Left kidney (tissue), 2 donors: ENCODE measurements around the gene CSTPP1. TPM values are rescaled to one million over a fixed set of nuclear protein-coding genes. Genes with fewer than 3 reads are reported as not detected.
"Not testable (repeated sequence)": the region's sequence is repeated elsewhere in the genome, so short reads cannot be mapped to it uniquely, and the experiment has no call there.

Source experiments
- DNase-seq: peaks from one replicate; pipeline ENCODE4 v3.0.0-alpha.2; 2013
- polyA plus RNA-seq: library from polyadenylated mRNA; unstranded; fragments of 120-200 nt; gene quantifications from one replicate; pipeline ENCODE4 v1.2.1, GENCODE V29; 2013; ENCODE audit not compliant: insufficient read length

CSTPP1 gene
- polyA plus RNA-seq, 1 donor: 62.6 TPM

GRCh38 chr11:47096871-47097270 lies 160.3 kb downstream of the CSTPP1 start:
- DNase-seq: not testable (repeated sequence)

- DNase-seq: not testable (repeated sequence)
Measured at GRCh38 chr11:47098223-47098622, 161.7 kb downstream of the CSTPP1 start.

DNA sequence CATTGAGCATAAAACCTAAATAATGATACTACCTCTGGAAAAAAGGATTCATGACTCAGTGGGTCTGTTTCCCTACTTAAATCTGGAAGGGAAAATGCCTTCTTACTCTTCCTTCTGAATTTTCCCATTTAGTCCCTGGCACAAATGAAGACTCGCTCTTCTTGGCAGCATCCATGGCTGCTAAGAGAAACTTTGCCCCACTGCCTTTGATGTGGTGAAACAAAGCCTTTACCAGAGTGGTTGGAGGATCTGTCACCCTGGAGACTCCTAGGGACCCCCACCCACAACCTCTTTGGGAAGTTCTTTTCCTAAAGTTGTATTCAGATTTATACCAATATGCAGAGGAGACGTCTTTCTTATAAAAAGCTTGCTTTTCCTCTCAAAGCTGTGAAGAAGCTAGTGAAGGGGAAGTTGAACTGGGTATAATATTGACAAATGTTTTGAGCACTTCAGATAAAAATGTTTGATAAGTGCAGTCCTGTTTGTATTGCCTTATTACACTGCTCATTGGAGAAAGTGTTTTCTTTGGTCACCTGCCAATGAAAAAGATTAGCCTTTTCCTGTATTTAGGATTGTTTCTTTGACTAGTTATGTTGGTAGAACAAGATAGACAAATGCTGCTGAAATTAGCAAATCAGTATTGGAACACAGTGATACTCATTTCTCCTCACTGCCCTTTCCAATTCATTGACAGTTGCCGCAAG lies 162.8 kb downstream of the CSTPP1 start:
- no peak for DNase-seq

GRCh38 chr11:47099918-47100315 lies 163.4 kb downstream of the CSTPP1 start:
- DNase-seq: no peak

DNA sequence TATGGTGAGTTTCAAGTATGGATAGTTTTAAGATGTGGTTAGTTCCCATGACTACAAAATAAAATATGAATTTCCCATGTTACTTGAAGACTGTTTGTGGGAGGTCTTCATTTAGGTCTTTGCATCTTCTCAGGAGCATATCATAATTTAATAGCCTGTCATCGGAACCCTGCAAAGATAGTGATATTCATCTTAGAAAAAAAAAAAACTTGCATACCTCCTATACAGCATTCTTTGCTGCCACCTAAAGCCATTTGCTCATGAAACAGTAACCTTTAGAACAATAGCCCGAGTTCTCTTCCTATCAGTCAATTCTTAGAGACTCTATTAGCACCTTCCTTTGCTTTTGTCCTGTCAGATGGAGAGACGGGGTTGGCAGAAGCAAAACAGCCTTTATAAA lies 164.8 kb downstream of the CSTPP1 start:
- DNase-seq: no peak

DNA sequence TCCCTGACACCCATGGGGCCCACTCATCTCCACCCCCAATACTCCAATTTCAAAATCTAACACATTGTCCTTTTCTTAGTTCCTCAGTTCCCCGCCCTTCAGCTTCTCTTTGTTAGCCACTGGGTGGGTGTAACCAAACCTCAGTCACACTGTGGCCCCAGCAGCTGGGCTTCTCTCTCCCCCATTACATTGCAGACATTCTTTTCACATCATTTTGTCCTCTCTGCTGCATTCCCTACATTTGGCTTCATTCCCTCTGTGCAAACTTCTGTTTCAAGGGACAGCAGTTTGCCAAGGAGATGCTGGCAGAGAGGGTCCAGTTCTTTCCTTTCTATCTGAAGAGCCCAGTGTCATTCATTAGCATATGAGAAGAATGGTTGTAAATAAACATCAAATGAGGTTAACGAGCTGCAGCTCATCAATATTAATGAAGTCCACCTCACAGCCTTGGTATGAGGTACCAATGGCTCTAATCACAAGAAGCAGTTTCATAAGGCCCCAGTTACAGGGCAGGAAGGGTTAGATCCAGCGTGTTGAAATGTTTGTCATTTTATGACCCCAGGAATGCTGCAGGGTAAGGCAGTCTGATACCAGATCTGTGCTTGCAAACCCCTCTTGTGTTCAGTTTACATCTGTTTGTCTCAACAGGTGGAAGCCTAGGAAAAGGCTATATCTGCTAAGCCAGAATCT lies 167.8 kb downstream of the CSTPP1 start:
- DNase-seq: no peak

GRCh38 chr11:47105541-47105940 lies 169.0 kb downstream of the CSTPP1 start:
- no peak for DNase-seq

- no peak for DNase-seq
Measured at GRCh38 chr11:47105974-47106373, 169.4 kb downstream of the CSTPP1 start.

DNA sequence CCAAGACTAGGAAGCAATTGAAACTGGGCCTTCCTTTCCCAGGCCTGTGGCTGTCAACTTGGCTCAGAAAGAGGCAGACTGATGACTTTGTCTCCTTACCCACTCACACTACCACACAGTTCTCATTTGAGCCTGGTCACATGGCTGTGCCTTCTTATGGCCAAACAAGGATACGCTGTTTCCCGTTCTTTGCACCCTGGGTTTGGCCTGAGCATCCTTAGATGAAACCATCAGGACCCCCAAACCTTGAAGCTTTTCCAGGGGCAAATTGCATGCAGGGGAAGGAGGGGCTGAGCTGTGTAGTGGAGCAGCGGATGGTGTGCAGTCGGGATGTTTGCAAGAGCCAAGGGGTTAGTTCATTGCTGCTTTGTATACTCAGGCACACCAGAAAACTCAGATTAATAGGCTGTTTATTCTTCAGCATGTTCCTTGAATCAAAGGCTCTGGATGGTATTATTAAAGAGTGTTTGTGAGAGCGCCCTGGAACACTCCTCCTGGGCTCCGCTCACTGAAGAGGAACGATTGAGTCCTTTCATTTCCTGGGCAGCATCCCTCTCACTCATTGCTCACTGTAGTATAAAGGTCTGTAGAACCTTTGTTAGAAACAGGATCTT lies 170.3 kb downstream of the CSTPP1 start:
- no peak for DNase-seq

DNA sequence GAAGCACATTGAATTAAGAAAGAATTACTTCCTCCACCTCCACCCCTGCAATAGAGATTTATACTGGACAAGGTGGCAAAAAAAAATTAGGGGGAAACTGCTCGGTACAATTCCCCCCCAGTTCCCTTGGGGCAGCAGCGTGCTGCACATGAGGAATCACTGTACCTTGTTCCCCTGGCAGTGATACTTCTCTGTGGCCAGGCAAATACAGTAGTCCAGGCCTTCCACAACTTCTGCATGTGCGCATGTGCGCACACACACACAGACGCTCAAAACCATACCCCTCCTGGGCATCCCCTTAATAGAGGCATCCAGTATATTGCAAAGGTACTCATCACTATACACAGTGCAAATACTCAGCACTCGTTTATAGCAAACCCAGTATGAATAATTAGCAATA lies 171.2 kb downstream of the CSTPP1 start:
- no peak for DNase-seq

DNA sequence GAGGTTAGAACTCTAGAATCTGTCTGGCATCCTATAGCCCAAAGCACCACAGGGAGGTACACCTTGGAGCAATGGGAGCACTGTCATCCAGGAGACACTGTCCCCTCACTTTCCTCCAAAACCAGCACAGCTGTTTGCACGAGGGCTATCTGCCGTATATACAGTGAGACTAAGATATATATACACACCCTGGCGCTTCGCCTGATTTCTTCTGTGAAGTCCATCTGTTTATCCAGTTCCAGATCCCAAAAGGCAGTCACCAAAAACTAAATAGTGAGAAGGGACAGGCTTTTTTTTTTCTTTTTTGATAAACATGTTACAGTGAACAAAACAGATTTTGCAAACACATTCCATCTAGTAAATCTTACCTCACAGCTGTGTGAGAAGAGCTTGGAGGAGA lies 171.7 kb downstream of the CSTPP1 start:
- no peak for DNase-seq

DNA sequence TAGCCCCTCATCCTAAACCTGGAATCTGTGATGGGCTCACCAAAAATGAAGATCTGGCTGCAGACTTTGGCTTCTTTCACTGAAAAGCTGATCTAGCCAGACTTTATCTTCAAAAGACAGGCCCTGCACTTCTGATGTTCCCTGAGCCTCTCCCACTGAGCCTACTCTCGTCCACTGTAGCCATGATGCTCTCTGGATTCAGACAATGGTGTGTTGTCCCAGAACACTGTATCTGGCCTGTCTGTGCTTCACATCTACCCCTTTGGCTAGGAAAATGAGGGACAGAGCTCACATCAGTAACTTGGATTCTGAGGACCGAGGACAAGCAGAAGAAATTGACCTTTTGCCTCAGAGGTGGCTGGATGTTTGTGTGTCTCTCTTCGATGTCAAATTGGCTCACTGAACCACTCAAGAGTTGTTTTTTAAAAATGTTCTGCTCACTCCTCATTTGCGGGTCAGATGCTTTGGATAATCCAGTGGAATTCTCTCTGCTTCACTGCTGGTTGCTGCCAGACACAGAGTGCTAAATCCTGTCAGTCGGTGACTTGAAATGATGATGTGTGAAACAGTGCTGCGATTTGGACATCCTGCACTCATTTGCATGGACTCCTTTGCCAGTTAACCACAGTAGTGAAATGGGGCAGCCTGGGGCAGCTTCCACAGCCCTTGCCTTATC lies 172.6 kb downstream of the CSTPP1 start:
- no peak for DNase-seq

- no peak for DNase-seq
Measured at GRCh38 chr11:47109727-47110246, 173.2 kb downstream of the CSTPP1 start.

GRCh38 chr11:47111318-47111804 lies 174.8 kb downstream of the CSTPP1 start:
- no peak for DNase-seq

DNA sequence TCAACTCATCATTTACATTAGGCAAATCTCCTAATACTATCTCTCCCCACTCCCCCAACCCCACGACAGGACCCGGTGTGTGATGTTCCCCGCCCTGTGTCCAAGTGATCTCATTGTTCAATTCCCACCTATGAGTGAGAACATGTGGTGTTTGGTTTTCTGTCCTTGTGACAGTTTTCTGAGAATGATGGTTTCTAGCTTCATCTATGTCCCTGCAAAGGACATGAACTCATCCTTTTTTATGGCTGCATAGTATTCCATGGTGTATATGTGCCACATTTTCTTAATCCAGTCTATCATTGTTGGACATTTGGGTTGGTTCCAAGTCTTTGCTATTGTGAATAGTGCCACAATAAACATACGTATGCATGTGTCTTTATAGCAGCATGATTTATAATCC lies 176.4 kb downstream of the CSTPP1 start:
- DNase-seq: not testable (repeated sequence)

DNA sequence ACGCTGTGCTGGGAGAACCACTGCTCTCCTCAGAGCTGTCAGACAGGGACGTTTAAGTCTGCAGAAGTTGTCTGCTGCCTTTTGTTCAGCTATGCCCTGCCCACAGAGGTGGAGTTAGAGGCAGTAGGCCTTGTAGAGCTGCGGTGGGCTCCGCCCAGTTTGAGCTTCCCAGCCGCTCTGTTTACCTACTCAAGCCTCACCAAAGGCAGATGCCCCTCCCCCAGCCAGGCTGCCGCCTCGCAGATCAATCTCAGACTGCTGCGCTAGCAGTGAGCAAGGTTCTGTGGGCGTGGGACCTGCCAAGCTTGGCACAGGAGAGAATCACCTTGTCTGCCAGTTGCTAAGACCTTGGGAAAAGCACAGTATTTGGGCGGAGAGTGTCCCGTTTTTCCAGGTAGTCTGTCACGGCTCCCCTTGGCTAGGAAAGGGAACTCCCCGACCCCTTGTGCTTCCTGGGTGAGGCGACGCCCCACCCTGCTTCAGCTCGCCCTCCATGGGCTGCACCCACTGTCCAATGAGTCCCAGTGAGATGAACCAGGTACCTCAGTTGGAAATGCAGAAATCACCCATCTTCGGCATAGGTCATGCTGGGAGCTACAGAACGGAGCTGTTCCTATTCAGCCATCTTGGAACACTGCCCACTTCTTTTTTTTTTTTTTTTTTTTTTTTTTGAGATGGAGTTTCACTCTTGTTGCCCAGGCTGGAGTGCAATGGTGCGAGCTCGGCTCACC lies 182.6 kb downstream of the CSTPP1 start:
- DNase-seq: not testable (repeated sequence)

GRCh38 chr11:47121056-47121455 lies 184.5 kb downstream of the CSTPP1 start:
- no peak for DNase-seq

GRCh38 chr11:47121731-47122130 lies 185.2 kb downstream of the CSTPP1 start:
- no peak for DNase-seq

DNA sequence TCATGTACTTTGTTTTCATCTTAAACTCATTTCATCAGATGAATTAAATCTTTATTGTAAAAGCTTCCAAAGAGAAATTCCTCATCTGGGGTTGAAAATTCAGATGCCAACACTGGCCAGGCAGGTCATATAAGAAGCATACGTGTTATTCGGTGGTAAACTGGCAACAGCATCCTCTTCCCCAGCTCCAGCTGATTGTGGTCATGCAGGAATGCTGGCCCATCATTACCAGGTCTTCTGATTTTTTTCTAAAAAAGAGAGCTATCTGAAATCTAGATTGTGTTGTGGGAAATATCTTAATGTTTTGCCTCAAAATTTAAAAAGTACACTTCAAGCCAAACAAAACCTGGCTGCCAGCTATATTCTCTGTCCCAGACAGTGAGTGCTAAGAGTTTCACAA lies 186.5 kb downstream of the CSTPP1 start:
- no peak for DNase-seq

GRCh38 chr11:47124675-47125074 lies 188.1 kb downstream of the CSTPP1 start:
- no peak for DNase-seq

DNA sequence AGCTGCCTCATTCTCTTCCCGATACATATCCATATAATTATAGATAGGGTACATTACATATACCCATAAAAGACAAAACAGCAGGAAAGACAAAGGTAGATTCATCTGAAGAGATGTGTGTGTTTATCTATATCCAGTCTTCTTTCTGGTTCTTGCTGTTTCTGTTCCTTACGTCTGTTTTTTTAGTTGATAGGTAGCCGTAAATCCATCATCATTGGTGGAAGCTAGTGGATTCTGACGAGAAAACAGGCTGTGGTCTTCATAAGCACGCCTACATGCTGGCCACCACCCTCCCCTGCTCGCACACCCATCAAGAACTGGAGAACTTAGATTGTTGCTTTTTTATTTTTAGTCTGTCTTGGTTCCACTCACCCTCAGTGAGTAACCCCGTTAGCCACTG lies 188.5 kb downstream of the CSTPP1 start:
- no peak for DNase-seq

GRCh38 chr11:47127213-47127612 lies 190.7 kb downstream of the CSTPP1 start:
- DNase-seq: no peak
